A549 (cell line): Measurements from ENCODE around the gene SMAP1. TPM values are rescaled to one million over a fixed set of nuclear protein-coding genes. Genes with fewer than 3 reads are reported as not detected.

Experiments
- ATAC-seq, 2 experiments: fragments of 200-7000 bp in 1 of 2; fragments of >200 bp in 1 of 2; cut with Nextera tagmentation in 1 of 2; cut with Tn5 transposase in 1 of 2; 3 replicates each; pipeline versions ENCODE4 v1.8.0 to v1.9.1; 2018 to 2020; ENCODE audit warnings: mild to moderate bottlenecking in 1 of 2, moderate library complexity in 1 of 2
- CTCF ChIA-PET: fragments of 300-600 bp; sonication (Branson Sonifier 250); formaldehyde crosslinking; extraction: SDS; loops from one replicate; lab custom pipeline; 2021; ENCODE audit warnings: antibody characterized with exemption, inconsistent platforms; lab: Yijun Ruan, JAX
- POLR2A ChIA-PET: fragments of 350-600 bp; formaldehyde crosslinking; extraction: SDS; loops from one replicate; lab custom pipeline; 2021; ENCODE audit warnings: antibody characterized with exemption, inconsistent platforms; lab: Yijun Ruan, JAX
- DNase-seq, 2 experiments: peaks; one replicate each; pipeline versions ENCODE4 v3.0.0 to v3.0.0-alpha.2; 2011 to 2016; ENCODE audit warnings: low read depth in 1 of 2, low spot score in 1 of 2
- FAIRE-seq: peaks from 2 replicates; lab custom pipeline; 2011; peaks lifted over from hg19 to GRCh38; lab: Jason Lieb, UNC
- H3K27ac ChIP-seq, 2 experiments: fragments of >200 bp; sonication (Bioruptor Twin); formaldehyde crosslinking; 3 replicates each; pipeline ENCODE4 v1.5.1; 2016 to 2017
- H3K4me1 ChIP-seq: fragments of >200 bp; sonication (Bioruptor Twin); formaldehyde crosslinking; 3 replicates; pipeline ENCODE4 v1.6.1; 2016
- H3K4me2 ChIP-seq: fragments of >200 bp; sonication (Bioruptor Twin); formaldehyde crosslinking; 3 replicates; pipeline ENCODE4 v1.6.1; 2016
- H3K4me3 ChIP-seq: fragments of >200 bp; sonication (Bioruptor Twin); formaldehyde crosslinking; 3 replicates; pipeline ENCODE4 v1.5.1; 2016
- H3K9me3 ChIP-seq: fragments of >200 bp; sonication (Bioruptor Twin); formaldehyde crosslinking; 3 replicates; pipeline ENCODE4 v1.6.1; 2016
- CBX2 ChIP-seq: fragments of 200-600 bp; sonication (generic); IDR thresholded peaks from 2 replicates; pipeline ENCODE4 v1.6.1; 2016; ENCODE audit warnings: low read depth, mild to moderate bottlenecking, borderline replicate concordance
- EHF ChIP-seq: fragments of 250-450 bp; sonication (Bioruptor Pico); IDR thresholded peaks from 2 replicates; pipeline ENCODE4 v1.5.0; 2020; ENCODE audit warnings: mild to moderate bottlenecking
- EP300 ChIP-seq, 2 experiments: fragments of >200 bp; sonication (Bioruptor Twin); formaldehyde crosslinking; IDR thresholded peaks; 2 replicates in 1 of 2; 3 replicates in 1 of 2; pipeline ENCODE4 v1.6.1; 2016 to 2017
- GATA3 ChIP-seq: IDR thresholded peaks from 2 replicates; pipeline ENCODE4 v1.6.1; 2012; ENCODE audit warnings: borderline replicate concordance
- HOXA7 ChIP-seq: fragments of 250-450 bp; sonication (Bioruptor Pico); IDR thresholded peaks from 2 replicates; pipeline ENCODE4 v1.5.0; 2020; ENCODE audit warnings: mild to moderate bottlenecking, moderate library complexity
- HOXB13 ChIP-seq: fragments of 250-450 bp; sonication (Bioruptor Pico); IDR thresholded peaks from 2 replicates; pipeline ENCODE4 v1.5.0; 2020; ENCODE audit warnings: low read depth, mild to moderate bottlenecking, moderate library complexity
- HOXB5 ChIP-seq: fragments of 250-450 bp; sonication (Bioruptor Pico); IDR thresholded peaks from 2 replicates; pipeline ENCODE4 v1.5.0; 2020; ENCODE audit warnings: mild to moderate bottlenecking, moderate library complexity
- MAFK ChIP-seq: fragments of 450-650 bp; IDR thresholded peaks from 2 replicates; pipeline ENCODE4 v1.6.1; 2014; ENCODE audit not compliant: partially characterized antibody
- MYC ChIP-seq: IDR thresholded peaks from 2 replicates; pipeline ENCODE4 v1.6.1; 2012; ENCODE audit warnings: mild to moderate bottlenecking, inconsistent platforms, low read length, improper control_type of control experiment, borderline replicate concordance
- NFE2L2 ChIP-seq: fragments of 150-350 bp; conservative IDR thresholded peaks from 2 replicates; pipeline ENCODE4 v1.6.1; 2014; ENCODE audit warnings: low read length
- NR3C1 ChIP-seq: fragments of >200 bp; sonication (Bioruptor Twin); formaldehyde crosslinking; IDR thresholded peaks from 3 replicates; pipeline ENCODE4 v1.6.1; 2017
- POLR2AphosphoS2 ChIP-seq: conservative IDR thresholded peaks from 2 replicates; pipeline ENCODE4 v1.6.1; 2012; ENCODE audit warnings: low read length, improper control_type of control experiment, inconsistent platforms
- RARB ChIP-seq: fragments of 250-450 bp; sonication (Bioruptor Pico); IDR thresholded peaks from 2 replicates; pipeline ENCODE4 v1.8.0; 2021; ENCODE audit warnings: mild to moderate bottlenecking, moderate library complexity
- ZNF302 ChIP-seq: fragments of 250-450 bp; sonication (Bioruptor Pico); IDR thresholded peaks from 2 replicates; pipeline ENCODE4 v1.9.0; 2021; ENCODE audit warnings: inconsistent platforms, mild to moderate bottlenecking, moderate library complexity
- WGBS: methylation state at CpG from one replicate; pipeline ENCODE4 v1.1.6; 2017; ENCODE audit errors: missing lambda C conversion rate; 5-methylcytosine and 5-hydroxymethylcytosine counted together
- polyA plus RNA-seq, 4 experiments: library from polyadenylated mRNA; depleted of rRNA in 3 of 4; stranded (reverse); fragments of >200 nt; fragmentation: RNase III in 1 of 4; extraction: RNeasy Plus Mini Kit Qiagen cat#74134 plus additional on column Dnase treatment in 1 of 4; gene quantifications; 2 replicates in 3 of 4; 3 replicates in 1 of 4; pipeline ENCODE4 v1.2.3, GENCODE V29; 2011 to 2017
- TF ChIP-seq, protein P1 (sequence below): fragments of 200-600 bp; sonication (generic); IDR thresholded peaks from 2 replicates; pipeline ENCODE4 v1.6.1; 2016; ENCODE audit warnings: antibody characterized with exemption, mild to moderate bottlenecking, moderate library complexity
- TF ChIP-seq, protein P2 (sequence below): fragments of 250-450 bp; sonication (Bioruptor Pico); IDR thresholded peaks from 2 replicates; pipeline ENCODE4 v1.5.0; 2021; ENCODE audit warnings: mild to moderate bottlenecking, moderate library complexity, borderline replicate concordance

The SMAP1 gene
- polyA plus RNA-seq, 2 of the 4 experiments (the other 2 are of a cell fraction), result 15.6 to 27.8 TPM

DNA sequence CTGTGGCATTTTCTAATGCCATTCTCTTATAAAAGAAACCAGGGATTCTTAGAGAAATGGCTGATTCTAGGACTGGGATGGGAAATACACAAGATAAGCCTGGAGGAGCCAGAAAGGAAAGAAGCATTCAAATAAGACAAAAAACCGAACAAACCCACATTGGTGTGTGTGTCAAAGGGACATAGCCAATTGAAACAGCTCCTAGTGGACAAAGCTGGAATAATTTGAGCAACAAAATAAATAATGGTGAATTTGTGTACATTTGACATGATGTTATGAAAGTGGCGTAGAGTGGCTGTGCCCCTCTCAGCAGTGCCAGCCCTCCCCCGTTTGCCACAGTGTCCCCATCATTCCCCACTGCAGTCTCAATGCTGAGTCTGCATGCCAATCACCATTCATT is 233.6 kb downstream of the SMAP1 start (continued):
- TF ChIP-seq, protein P1, sequence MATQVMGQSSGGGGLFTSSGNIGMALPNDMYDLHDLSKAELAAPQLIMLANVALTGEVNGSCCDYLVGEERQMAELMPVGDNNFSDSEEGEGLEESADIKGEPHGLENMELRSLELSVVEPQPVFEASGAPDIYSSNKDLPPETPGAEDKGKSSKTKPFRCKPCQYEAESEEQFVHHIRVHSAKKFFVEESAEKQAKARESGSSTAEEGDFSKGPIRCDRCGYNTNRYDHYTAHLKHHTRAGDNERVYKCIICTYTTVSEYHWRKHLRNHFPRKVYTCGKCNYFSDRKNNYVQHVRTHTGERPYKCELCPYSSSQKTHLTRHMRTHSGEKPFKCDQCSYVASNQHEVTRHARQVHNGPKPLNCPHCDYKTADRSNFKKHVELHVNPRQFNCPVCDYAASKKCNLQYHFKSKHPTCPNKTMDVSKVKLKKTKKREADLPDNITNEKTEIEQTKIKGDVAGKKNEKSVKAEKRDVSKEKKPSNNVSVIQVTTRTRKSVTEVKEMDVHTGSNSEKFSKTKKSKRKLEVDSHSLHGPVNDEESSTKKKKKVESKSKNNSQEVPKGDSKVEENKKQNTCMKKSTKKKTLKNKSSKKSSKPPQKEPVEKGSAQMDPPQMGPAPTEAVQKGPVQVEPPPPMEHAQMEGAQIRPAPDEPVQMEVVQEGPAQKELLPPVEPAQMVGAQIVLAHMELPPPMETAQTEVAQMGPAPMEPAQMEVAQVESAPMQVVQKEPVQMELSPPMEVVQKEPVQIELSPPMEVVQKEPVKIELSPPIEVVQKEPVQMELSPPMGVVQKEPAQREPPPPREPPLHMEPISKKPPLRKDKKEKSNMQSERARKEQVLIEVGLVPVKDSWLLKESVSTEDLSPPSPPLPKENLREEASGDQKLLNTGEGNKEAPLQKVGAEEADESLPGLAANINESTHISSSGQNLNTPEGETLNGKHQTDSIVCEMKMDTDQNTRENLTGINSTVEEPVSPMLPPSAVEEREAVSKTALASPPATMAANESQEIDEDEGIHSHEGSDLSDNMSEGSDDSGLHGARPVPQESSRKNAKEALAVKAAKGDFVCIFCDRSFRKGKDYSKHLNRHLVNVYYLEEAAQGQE, result no peak
- TF ChIP-seq EP300 (IDR thresholded peaks at IDR 0.05) (no peak), GATA3 (no peak), RARB (CRISPR knock-in tag) (no peak)
- TF ChIP-seq, all 56 proteins: peak for 0

DNA sequence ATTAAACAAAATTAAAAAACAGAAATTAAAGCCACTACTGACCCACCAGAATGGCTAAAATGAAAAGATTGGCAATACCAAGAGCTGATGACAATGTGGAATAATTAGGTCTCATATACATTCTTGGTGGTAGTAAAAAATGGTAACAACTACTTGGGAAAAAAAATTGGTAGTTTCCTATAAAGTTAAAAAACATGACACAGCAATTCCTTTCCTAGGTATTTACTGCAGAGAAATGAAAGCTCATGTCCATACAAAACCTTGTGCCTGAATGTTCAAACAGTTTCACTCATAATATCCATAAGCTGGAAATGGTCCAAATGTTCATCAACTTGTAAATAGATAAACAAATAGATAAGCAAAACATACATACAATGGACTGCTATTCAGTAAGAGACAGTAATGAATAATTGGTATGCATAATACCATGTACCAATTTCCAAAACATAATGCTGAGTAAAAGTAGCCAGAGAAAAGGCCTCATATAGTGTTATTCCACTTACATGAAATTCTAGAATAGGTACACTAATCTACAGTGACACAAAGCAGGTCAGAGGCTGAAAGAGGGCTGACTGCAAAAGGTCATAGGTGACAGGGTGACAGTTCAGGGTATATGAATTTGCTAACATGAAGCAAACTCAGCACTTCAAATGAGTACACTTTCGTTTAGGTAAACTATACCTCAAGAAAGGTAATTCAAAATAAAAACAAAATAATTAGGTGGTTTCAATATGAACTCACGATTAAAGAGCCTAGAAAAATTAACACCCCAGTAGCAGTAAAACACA is 236.2 kb downstream of the SMAP1 start:
- DNase-seq (no peak), ATAC-seq (no peak), FAIRE-seq (no peak)
- CTCF ChIA-PET, result interaction anchor here (1.7 kb wide), 1 partner anchor 19 kb away, joined by 5 read pairs; no protein-coding TSS in a partner anchor
- WGBS, result 31% methylated on average over 2 of the region's 2 CpGs
- no peak for TF ChIP-seq ZNF302 (CRISPR knock-in tag)
- peak; percentile 67 for TF ChIP-seq MAFK
- 0 out of 2 replicates have a peak, but pooled peaks have one; percentile 18 for TF ChIP-seq NFE2L2
- POLR2A ChIA-PET, result no interaction called here
- Histone ChIP-seq H3K4me3 (no peak overlapping the region), H3K4me2 (no peak overlapping the region), H3K27ac (no peak overlapping the region), H3K9me3 (no peaks in the 10 kb centered on the region), H3K4me1 (no peaks in the 10 kb centered on the region)

DNA sequence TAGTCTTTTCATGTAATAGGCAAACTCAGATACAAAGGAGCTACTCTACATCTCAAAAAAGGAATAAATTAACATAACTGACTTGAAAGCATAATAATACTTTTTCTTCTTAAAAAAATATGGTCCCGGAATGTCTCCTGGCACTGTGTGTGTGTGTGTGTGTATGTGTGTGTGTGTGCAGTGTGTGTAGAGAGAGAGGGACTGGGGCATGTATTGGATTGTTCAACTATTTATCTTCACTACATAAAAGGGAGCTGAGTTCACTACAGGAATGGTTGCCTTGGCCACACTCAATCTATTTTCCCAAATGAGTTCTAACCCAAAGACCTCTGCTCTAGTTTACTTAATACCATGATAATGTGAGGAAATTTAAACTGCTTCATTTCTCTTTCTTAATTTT is 238.1 kb downstream of the SMAP1 start:
- no peaks in the 10 kb centered on the region for H3K9me3 ChIP-seq
- TF ChIP-seq HOXB5 (no peak), MYC (no peak), HOXA7 (CRISPR knock-in tag) (no peak), EHF (CRISPR knock-in tag) (no peak), NR3C1 (no peak), CBX2 (no peak), POLR2AphosphoS2 (no peak), HOXB13 (CRISPR knock-in tag) (no peak)
- TF ChIP-seq, protein P2, sequence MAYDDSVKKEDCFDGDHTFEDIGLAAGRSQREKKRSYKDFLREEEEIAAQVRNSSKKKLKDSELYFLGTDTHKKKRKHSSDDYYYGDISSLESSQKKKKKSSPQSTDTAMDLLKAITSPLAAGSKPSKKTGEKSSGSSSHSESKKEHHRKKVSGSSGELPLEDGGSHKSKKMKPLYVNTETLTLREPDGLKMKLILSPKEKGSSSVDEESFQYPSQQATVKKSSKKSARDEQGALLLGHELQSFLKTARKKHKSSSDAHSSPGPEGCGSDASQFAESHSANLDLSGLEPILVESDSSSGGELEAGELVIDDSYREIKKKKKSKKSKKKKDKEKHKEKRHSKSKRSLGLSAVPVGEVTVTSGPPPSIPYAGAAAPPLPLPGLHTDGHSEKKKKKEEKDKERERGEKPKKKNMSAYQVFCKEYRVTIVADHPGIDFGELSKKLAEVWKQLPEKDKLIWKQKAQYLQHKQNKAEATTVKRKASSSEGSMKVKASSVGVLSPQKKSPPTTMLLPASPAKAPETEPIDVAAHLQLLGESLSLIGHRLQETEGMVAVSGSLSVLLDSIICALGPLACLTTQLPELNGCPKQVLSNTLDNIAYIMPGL, result no peak
- WGBS, result 91% methylated on average over 1 of the region's 1 CpG
- FAIRE-seq (no peak), DNase-seq (no peak), ATAC-seq (no peak)
- CTCF ChIA-PET, result interaction anchor here (1.2 to 1.7 kb wide), 2 partner anchors 20 to 21 kb away, joined by 3 to 5 read pairs; no protein-coding TSS in a partner anchor
- H3K4me3 ChIP-seq, result no peak overlapping the region
- POLR2A ChIA-PET, result no interaction called here
- H3K4me1 ChIP-seq, result no peaks in the 10 kb centered on the region
- H3K4me2 ChIP-seq, result no peak overlapping the region
- H3K27ac ChIP-seq, result no peak overlapping the region

Other genes with a start within 250 kb of the SMAP1 start
- 12.1 and 14.1 TPM in 2 replicates for gene SDHAF4, start 101.0 kb upstream of the SMAP1 start, polyA plus RNA-seq (2011; rRNA removed)
- gene SDHAF4, start 101.0 kb upstream of the SMAP1 start, polyA plus RNA-seq (2017; fragmentation: RNase III; extraction: RNeasy Plus Mini Kit Qiagen cat#74134 plus additional on column Dnase treatment), result 8.5 to 9.9 TPM (median 9.6 TPM) in 3 replicates